Coronary artery (tissue), 2 donors: ENCODE results near the gene ADAMTS7.
"Not testable (repeated sequence)": the region's sequence is repeated elsewhere in the genome, so short reads cannot be mapped to it uniquely, and the experiment has no call there.

Experiments used
- DNase-seq: peaks from one replicate; pipeline ENCODE4 v3.0.0-alpha.2; 2017; ENCODE audit warnings: low spot score
- H3K27ac ChIP-seq, 2 donors: fragments of 200-600 bp; sonication (generic); one replicate each; pipeline ENCODE4 v1.5.1; 2016 to 2019
- H3K4me3 ChIP-seq: fragments of 200-600 bp; sonication (generic); 2 replicates; pipeline ENCODE4 v1.5.1; 2016; ENCODE audit warnings: mild to moderate bottlenecking, moderate library complexity
- TF ChIP-seq, protein P1 (sequence below): fragments of 200-600 bp; sonication (generic); IDR thresholded peaks from one replicate; pipeline ENCODE4 v1.5.1; 2019; ENCODE audit warnings: antibody characterized with exemption

ADAMTS7 gene

DNA sequence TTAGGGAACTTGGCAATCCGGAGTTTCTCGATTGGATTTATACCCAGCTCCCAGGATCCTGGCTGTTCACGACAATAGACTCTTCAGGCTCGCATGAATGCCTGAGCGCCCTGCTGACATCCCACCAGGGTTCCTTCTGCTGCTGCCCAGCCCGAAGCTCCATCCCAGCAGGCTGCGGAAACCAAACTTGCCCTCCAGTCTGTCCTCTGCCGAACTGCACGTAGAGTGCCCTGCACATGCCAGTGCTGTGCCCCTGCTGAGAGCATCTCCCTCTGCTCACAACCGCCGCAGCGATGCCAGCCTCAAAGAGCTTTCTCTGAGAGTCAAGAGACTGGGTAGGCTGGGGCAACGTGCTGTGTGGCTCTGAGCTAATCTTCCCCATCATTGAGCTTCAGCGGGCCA lies 6.9 kb downstream of the ADAMTS7 start:
- no peak overlapping the region for H3K4me3 ChIP-seq
- H3K27ac ChIP-seq, result peak overlapping the region in 1 of 2 donors; percentile 16
- TF ChIP-seq, protein P1, sequence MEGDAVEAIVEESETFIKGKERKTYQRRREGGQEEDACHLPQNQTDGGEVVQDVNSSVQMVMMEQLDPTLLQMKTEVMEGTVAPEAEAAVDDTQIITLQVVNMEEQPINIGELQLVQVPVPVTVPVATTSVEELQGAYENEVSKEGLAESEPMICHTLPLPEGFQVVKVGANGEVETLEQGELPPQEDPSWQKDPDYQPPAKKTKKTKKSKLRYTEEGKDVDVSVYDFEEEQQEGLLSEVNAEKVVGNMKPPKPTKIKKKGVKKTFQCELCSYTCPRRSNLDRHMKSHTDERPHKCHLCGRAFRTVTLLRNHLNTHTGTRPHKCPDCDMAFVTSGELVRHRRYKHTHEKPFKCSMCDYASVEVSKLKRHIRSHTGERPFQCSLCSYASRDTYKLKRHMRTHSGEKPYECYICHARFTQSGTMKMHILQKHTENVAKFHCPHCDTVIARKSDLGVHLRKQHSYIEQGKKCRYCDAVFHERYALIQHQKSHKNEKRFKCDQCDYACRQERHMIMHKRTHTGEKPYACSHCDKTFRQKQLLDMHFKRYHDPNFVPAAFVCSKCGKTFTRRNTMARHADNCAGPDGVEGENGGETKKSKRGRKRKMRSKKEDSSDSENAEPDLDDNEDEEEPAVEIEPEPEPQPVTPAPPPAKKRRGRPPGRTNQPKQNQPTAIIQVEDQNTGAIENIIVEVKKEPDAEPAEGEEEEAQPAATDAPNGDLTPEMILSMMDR, result no peak
- no peak for DNase-seq

DNA sequence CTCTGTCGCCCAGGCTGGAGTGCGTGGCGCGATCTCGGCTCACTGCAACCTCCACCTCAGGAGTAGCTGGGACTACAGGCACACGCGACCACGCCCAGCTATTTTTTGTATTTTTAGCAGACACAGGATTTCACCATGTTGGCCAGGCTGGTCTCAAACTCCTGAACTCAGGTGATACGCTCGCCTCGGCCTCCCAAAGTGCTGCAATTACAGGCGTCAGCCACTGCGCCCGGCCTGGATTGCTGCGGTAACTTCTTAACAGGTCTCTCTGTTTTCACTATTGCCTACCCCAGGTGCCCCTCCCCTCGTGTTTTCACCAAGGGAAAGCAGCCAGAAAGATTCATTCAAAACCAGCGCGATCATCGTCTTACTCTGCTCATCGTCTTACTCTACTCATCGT lies 10.5 kb downstream of the ADAMTS7 start:
- Histone ChIP-seq H3K27ac (no peak overlapping the region), H3K4me3 (no peak overlapping the region)
- no peak for DNase-seq
- TF ChIP-seq, protein P1, result no peak

DNA sequence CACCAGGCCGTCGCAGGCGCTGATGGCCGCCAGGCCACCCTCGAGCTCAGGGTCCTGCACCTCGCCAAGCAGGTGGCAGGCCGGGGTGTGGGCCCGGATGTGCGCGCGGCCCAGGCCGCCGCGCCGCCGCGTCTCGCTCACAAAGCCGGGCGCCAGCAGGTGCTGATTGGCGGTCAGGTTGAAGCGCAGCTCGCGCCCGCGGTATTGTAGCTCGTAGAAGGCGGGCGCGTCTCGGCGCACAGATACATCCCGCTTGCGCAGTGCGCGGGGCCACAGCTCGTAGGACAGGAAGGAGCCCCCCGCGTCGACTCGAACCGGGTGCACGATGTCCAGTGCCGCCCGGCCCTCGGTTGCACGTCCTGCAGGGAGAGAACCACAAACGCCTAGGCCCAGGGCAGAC lies 11.1 kb downstream of the ADAMTS7 start:
- TF ChIP-seq, protein P1, result no peak
- H3K4me3 ChIP-seq, result no peak overlapping the region

DNA sequence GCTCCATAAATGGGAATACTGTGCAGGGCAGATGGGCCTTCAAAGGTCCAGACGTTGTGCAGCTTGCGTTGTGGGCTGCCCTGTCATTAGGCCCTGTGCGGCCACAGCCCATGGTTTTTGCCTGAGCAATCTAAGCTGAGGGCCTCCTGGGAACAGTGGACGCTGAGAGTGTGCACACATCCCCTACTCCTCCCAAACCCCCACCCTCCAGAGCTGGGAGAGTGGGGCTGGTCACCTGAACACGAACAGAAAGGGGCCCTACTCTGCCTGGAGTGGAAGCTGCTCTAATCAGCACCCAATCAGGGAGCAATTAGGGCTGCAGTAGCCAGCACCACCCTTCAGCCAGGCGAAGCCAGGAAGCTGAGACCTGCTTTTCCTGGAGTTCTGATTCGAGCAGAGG lies 12.2 kb downstream of the ADAMTS7 start:
- peak overlapping the region in 1 of 2 donors; percentile 89 for H3K27ac ChIP-seq
- H3K4me3 ChIP-seq, DNase-seq: not testable (repeated sequence)

More for the DNA sequence above, 11.1 kb downstream of the ADAMTS7 start:
- DNase-seq, result no peak
- H3K27ac ChIP-seq, result no peak overlapping the region

DNA sequence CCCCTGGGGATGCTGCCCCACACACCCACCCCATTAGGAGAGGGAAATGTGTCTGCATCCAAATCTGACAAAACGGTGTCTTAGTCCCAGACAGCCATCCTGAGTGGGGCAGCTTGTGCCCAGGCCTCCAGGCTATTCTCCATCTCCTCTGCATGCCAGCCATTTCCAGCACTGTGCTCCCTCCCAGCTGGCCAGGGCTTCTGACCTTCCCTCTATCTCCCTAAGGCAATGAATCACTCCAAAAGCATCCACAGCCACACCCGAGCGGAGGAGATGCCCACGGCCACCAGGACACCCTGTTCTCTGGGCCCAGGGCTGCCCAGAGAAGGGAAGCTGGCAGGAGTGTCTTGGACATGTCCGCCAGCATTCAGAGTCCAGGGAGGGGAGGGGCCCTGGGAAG lies 12.9 kb downstream of the ADAMTS7 start:
- Histone ChIP-seq H3K4me3 (peak overlapping the region; percentile 25), H3K27ac (peak overlapping the region in 1 of 2 donors; percentile 89)
- DNase-seq, result peak; percentile 83

DNA sequence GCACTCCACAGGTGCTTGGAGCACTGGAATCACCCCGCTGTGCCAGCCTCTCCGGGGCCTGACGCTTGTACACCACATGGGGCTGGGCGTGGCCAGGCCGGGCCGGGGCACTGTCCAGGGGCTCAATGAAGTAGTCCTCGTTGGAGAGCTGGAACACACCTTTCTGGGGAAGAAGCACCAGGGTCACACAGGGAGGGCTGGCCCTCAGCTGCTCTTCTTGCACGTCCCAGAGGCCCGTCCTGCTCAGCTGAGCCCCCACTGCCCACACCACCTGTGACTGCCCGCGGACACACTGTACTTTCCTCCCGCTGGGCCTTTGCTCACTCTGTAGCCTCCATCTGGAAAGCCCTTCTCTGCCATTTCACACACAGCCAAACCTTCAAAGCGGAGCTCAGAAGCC lies 13.3 kb downstream of the ADAMTS7 start:
- Histone ChIP-seq H3K4me3 (peak overlapping the region; percentile 25), H3K27ac (peak overlapping the region in 1 of 2 donors; percentile 89)
- TF ChIP-seq, protein P1, result no peak
- DNase-seq, result no peak

DNA sequence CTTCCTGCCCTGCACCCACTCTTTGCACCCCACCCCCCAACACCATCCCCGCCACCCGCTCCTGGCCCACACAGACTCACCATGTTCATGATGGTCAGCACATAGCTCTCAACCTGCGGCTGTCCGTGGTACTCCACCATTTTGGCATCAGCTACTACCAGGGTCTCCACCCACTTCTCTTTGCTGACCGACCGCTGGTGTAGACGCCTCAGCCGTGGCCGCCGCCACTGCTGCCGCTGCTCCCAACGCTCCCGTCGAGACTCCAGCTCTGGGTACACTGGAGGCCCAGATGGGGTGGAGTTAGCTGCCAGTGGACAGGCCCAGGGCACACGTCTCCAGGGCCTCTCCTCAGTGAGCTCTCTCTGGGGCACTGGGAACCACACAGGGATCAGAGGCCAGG lies 14.8 kb downstream of the ADAMTS7 start:
- DNase-seq, result no peak
- TF ChIP-seq, protein P1, result no peak
- H3K4me3 ChIP-seq, result no peak overlapping the region
- H3K27ac ChIP-seq, result peak overlapping the region in 1 of 2 donors; percentile 89

DNA sequence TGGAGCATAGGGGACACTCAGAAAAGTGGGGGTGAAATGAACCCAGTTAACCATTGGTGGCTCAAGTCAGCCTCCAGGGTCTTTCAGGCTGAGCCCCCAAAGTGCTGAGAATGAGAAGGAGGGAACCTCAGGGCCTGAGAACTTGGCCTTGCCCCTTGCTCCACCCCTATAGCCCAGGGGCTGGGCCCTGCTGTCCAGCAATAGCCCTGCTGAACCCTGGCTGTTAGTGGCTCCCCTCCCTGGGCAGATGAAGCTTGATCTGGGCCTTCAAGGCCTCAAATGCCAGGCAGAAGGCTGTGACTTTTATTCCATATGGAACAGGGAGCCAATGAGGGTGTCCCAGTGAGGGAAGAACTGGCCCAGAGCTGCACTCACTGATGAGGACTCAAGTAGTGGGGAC lies 16.2 kb downstream of the ADAMTS7 start:
- Histone ChIP-seq H3K4me3 (no peak overlapping the region), H3K27ac (no peak overlapping the region)
- no peak for DNase-seq
- TF ChIP-seq, protein P1, result no peak

DNA sequence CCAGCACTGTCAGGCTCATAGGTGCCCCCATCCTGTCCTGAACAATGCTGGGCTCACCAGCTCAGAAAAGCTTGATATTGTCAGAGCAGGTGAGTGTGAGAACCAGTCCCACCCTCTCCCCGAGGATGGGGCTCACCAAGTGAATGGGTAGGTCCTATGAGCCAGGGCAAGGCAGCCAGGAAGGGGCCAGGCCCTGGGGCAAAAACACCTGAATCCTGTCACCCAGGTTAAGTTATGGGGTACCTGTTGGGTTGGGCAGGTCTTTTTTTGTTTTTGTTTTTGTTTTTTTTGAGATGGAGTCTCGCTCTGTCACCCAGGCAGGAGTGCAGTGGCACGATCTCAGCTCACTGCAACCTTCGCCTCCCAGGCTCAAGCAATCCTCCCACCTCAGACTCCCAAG lies 16.8 kb downstream of the ADAMTS7 start:
- H3K27ac ChIP-seq, DNase-seq, H3K4me3 ChIP-seq: not testable (repeated sequence)
